Left lobe of liver (tissue), 2 donors: ENCODE measurements around the gene PTK7. TPM values are rescaled to one million over a fixed set of nuclear protein-coding genes. Genes with fewer than 3 reads are reported as not detected.
"Not testable (repeated sequence)": the region's sequence is repeated elsewhere in the genome, so short reads cannot be mapped to it uniquely, and the experiment has no call there.

ENCODE experiments used
- ATAC-seq: fragments of 200-7000 bp; cut with Tn5 transposase; one replicate; pipeline ENCODE4 v1.9.1; 2020; ENCODE audit warnings: mild to moderate bottlenecking, moderate library complexity
- DNase-seq: peaks from one replicate; pipeline ENCODE4 v3.0.0-alpha.2; 2020; ENCODE audit warnings: low spot score
- total RNA-seq: library from RNA; stranded (reverse); gene quantifications from one replicate; pipeline ENCODE4 v1.2.1, GENCODE V29; 2021
- donor health status: DM: no; HTN: no; CAD: no; lungs with moderate emphysema.
- donor health status: DM: no; HTN: yes; CAD: no.

Gene PTK7
- 1.3 TPM for total RNA-seq

DNA sequence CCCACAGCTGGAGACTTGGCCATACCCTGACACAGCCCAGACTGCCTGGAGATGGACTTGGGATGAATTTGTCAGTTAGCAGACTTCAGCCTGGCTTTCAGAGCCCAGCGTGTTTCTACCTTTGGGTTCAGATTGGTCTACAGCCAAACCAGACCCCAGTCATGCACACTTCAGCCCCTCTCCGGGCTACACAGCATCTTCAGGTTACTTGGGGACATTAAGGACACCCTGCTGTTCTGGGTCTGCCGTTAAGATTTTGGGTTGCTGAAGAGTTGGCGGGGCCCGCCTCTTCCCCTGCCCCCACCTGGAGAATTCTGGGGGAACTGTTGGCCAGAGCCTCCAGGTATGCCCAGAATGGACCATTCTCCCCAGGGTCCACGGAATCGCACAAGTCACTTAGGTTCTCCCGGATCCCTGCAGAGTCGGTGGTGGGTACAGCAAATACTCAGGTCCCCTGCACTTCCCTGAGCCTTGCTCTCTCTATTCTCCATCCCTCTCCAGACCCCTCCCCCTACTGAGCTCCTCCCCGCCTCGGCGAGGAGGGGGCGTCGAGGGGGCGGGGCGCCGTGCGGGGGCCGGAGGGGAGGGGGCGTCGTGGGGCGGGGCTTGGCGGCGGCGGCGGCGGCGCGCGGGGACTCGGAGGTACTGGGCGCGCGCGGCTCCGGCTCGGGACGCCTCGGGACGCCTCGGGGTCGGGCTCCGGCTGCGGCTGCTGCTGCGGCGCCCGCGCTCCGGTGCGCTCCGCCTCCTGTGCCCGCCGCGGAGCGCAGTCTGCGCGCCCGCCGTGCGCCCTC, at the start of gene PTK7:
TSS of gene PTK7 (plus strand) at position 645 of the 794 bp plus-strand sequence. CDS start 175 bp downstream, outside the sequence.
- ATAC-seq (peak; percentile 17), DNase-seq (no peak)

DNA sequence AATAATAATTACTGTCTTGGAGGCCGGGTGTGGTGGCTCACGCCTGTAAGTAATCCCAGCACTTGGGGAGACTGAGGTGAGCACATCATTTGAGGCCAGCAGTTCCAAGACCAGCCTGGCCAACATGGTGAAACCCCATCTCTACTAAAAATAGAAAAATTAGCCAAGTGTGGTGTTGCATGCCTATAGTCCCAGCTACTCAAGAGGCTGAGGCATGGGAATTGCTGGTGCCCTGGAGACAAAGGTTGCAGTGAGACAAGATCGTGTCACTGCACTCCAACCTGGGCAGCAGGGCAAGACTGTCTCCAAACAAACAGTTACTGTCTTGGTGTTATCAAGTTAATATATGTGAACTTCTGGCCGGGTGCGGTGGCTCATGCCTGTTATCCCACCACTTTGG, 49.7 kb upstream of the PTK7 start:
- ATAC-seq = no peak
- no peak for DNase-seq

DNA sequence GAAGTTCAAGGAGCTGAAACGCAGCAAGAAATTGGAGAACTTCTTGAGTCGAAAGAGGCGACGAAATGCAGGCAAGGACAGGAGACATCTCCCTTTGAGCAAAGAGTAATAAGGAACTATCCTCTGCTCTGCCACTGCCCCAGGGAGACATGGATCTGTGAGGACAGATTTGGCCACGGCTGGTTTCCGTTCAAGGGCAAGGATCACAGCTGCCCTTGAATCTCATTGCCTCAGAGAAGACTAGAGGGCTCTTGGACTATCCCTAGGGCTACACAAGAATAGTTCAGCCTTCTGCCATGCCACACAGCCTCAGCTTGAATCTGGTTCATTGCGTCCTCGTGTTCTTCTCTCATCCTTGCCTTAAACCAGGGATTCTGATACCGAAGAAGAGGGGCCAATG, 47.0 kb upstream of the PTK7 start:
- DNase-seq (no peak), ATAC-seq (no peak)

DNA sequence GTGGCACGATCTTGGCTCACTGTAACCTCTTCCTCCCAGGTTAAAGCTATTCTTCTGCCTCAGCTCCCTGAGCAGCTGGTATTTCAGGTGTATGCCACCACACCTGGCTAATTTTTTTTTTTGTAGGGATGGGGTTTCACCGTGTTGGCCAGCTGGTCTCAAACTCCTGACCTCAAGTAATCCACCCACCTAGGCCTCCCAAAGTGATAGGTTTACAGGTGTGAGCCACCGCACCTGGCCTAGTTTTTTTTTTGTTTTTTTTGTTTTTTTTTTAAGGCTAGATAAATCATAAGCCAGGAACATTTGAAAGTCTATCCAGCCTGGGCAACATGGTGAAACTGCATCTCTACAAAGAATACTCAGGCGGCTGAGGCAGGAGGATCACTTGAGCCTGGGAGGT, 43.8 kb upstream of the PTK7 start:
- no peak for ATAC-seq

DNA sequence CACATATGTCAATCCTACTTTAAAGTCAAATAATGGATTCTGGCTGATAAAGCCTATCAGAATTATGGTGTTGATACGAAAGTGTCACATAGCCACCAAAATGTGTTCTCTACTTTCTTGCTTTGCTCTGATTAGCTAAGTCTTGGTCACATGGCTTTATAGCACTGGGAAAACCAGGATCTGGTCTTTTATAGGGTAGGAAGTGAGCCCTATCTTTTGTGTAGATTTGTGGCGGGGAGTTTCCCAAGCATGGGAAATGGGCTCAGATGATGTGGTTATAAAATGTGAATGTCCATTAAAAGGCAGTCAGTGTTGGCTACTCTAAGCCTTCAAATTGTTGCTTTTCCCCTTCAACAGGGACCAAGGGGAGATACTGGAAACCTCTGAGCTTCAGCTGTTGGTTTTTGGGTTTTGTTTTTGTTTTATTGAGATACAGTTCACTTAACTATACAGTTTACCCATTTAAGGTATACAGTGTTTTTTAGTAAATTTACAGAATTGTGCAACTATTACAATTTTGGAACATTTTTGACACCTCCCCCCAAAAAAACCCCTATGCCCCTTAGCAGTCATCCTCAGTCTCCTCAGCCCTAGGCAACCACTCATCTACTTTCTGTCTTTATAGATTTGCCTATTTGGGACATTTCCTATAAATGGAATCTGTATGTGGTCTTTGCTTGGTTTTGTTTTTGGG, 42.5 kb upstream of the PTK7 start:
- ATAC-seq (no peak), DNase-seq (no peak)

More for the DNA sequence above, 43.8 kb upstream of the PTK7 start:
- DNase-seq = no peak

DNA sequence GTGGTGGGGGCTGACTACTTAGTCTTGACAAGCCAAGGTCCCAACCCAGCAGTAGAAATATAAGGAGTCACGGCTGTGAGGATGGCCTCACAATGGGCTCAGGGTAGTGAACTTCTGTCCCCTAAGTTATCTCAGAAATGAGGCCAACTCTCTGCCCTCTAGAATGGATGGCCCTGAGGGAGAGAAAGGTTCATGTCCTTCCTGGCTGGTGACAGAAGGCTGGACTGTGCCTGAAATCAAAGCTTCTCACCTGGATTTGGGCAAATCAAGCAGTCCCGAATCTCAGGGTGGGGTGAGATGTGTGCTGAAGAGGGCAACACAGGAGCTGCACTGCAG, 42.0 kb upstream of the PTK7 start:
- no peak for DNase-seq
- no peak for ATAC-seq

DNA sequence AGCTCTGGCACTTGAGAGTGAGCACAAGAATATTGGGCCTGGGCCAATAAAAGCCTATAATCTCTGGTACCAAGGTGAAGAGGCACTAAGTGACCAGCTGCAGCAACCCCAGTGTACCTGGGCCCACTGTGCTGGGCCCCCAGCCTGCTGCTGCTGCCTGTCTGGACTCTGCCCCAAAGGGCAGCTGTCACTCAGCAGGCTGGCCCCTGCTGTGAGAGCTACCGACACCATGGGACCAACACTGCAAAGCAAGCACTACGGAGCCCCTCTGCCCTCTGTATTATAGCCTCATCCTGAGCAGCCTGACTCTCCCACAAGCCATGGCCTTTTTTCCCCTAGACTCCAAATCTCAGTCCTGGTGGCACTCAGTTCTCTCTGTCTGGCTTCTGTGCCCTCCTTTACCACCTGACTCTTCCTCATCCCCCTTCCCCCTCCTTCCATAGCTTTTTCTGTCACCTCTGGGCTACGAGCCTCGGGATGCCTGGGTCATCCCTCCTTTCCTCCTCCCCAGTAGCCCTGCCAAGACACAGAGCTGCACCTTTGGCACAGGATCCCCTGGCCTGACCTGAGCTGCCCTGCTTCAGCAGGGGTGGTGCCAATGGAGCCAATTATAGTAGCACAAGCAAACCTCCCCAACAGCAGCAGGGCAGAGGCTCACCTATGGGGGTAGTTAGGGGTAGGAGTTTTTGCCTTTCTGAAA, 40.5 kb upstream of the PTK7 start:
- ATAC-seq = peak; percentile 92
- DNase-seq = peak; percentile 72

DNA sequence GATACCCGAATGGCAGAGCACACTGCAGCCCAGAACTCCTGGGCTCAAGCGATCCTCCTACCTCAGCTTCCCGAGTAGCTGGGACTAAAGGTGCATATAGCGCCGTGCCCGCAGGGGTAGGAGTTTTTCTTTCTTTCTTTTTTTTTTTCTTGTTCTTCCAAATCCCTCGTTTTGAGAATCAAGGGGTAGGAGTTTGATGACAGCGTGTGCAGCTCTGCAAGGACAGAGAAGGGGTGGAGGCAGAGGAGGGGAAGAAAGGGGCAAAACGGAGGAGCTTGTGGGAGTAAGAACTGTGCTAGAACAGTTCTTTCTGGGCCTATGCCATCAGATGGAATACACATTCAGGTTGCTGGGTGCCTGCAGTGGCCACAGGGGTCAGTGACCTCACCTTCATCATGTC, 39.4 kb upstream of the PTK7 start:
- ATAC-seq = no peak
- DNase-seq = no peak

DNA sequence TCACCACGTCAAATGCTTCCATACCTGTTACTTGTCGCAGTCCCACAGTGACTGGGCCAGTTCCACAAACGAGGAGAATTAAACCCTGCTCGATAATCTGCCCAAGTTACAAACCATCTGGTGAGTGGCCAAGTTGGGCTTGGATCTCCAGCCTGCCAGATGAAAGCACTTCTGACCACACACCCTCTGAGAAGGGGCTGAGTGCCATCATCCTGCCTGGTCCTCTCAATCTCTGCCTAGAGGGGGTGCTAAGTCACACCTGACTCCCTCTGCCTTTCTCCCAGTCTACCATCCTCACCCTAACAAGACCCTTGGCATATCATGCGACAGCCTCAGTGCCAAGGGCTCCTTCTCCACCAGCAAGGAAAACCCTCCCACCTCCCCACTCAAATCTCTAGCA, 38.9 kb upstream of the PTK7 start:
- DNase-seq (no peak), ATAC-seq (no peak)

DNA sequence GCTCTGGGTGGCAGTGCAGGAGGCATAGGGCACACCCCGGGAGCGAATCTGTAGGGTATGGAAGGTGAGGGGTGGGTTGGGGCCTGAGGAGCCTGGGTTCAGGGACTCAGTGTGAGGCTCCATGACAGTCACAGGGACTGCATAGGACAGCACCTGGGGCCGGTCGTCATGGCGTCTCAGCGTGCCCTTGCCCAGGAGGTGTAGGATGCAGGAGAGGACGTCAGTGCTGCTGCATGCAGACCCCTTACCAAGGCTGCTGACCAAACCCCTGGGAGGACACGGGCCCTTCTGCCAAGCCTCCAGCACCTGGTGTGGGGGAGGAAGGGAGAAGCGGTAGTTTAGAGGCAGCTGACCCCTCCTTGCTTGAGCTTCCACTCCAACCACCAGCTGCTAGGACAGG, 38.4 kb upstream of the PTK7 start:
- ATAC-seq (no peak), DNase-seq (no peak)

DNA sequence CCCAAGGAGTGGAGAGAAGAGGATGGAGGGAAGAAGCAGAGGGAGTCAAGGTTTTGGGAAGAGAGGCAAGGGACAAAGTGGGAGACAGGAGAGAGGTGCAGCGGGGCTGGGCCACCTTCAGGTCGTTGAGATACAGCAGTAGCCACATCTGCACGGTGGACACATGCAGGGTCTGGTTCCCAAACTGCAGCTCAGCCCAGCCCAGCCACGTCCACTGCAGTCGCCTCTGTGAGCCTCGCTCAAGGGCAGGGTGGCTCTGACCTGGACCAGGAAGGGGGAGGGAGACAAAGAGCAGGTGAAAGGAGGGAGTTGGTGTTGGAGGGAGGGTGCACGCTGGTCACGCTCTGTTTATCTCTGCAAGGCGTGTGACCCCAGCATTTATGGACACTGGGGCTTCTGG, 37.4 kb upstream of the PTK7 start:
- ATAC-seq = no peak
- DNase-seq = no peak

DNA sequence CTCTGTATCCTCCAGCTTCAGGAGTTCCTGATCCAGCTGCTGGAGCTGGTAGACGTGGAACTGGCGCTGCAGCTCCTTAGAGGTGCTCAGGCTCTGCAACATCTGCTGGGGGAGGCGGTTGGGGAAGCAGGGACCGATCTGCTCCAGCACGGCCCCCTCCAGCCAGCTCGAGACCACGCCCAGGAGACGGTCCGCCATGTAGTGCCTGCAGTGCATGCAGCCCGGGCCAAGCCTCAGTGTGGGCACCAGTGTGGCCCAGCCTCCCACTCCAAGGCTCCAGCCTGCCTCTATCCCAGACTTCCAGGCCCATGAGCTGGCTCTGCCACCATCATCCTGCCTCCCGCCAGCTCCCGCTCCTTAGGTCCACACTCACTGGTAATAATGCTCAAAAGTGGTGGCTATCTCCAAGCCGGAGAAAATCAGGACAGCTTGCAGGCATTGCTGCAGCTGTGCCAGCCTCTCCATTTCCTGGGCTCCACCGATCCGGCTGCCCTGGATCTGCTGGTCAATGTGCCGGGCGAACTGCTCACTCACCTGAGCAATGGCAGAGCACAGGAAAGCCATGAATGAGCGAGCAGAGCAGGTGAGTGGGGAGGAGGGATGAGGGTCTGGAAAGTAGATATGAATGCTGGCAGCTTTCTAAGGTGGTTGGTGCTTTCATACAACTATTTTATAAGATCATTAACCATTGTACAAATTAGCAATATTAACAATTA, 35.4 kb upstream of the PTK7 start:
- ATAC-seq (no peak), DNase-seq (no peak)

DNA sequence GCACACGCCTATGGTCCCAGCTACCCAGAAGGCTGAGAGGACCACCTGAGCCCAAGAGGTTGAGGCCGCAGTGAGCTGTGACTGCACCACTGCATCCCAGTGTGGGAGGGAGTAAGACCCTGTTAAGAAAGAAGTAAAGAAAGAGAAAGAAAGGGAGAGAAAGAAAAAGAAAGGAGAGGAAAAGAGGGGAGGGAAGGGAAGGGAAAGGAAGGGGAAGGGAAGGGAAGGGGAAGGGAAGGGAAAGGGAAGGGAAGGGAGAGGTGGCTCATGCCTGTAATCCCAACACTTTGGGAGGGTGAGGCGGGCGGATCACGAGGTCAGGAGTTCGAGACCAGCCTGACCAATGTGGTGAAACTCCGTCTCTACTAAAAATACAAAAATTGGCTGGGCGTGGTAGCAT, 34.6 kb upstream of the PTK7 start:
- ATAC-seq, DNase-seq: not testable (repeated sequence)

DNA sequence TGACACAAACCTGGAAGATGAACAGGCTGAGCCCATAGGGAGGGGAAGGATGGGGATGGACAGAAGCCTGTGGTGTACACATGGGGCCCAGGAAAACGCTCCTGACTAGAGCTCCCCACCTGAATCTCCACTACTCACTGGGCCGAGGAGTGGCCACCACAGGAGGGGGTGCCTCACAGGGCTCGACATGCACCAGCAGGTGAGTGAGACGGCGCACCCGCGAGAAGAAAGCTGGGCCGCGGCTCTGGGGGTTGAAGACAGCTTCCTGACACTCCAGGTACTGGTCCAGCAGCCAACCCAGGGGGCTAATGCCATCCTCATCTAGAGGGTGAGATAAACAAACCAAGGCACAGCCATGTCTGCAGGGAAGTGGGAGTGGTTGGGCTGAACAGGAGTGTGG, 32.8 kb upstream of the PTK7 start:
- DNase-seq (no peak), ATAC-seq (no peak)

DNA sequence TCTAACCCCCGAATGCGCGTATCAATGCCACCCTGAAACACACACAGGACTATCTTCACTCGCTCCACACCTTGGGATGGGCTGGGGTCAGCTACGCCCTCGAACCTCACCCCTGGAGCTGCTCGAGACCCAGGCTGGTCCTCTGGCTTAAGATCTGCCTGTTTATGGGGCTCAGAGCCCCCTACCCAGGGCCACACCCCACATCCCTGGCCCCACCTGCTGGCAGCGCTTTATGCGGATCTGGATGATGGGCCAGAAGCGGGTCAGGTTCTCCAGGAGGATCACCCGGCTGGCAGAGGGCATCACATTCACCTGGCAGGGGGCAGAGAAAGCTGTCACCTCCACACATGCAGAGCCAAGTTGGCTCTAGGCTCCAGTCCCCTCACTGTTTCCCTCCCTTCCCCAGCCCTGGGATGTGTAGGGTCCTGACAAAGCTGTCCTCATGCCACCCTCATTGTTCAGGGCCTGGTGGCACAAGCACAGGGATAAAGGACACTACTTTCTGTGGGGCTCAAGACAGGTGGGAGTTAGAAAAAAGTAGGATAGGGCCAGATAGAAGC, 30.7 kb upstream of the PTK7 start:
- no peak for ATAC-seq
- DNase-seq = no peak

DNA sequence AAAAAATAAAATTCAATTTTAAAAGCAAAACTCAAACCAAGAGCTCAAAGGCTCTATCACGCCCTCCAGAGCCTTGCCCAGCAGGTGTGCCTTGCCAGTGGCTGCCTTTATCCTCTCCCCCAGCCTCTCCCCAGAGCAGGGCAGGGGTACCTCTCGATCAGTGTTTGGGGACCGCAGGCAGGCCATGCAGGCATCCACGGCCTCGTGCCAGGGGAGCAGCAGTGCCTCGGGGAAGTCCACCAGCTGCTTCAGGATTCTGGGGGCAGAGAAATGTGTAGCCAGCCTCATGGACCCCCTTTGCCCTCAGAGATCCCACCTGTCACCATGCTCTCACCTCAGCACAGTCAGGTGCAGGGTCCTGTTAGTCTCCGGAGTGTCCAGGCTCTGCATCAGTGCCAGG, 28.1 kb upstream of the PTK7 start:
- ATAC-seq = no peak
- no peak for DNase-seq

DNA sequence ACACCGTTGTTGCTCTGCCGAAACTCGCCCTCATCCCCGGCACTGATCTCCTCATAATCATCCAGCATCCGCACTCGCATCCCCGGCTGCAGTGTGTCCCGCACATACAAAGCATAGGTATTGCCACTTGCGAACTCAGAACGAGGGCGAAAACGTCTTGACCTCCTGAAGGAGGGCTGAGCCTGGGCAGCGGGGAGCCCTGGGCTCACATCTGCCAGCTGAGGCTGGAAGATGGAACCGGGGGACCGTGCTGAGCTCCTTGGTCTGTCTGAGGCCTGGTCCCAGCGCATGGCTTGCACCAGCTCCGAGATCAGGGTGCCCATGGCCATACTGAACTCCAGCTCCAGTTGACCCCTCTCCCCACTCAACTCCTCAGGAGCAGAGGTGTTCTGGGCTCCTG, 25.1 kb upstream of the PTK7 start:
- no peak for DNase-seq
- no peak for ATAC-seq

DNA sequence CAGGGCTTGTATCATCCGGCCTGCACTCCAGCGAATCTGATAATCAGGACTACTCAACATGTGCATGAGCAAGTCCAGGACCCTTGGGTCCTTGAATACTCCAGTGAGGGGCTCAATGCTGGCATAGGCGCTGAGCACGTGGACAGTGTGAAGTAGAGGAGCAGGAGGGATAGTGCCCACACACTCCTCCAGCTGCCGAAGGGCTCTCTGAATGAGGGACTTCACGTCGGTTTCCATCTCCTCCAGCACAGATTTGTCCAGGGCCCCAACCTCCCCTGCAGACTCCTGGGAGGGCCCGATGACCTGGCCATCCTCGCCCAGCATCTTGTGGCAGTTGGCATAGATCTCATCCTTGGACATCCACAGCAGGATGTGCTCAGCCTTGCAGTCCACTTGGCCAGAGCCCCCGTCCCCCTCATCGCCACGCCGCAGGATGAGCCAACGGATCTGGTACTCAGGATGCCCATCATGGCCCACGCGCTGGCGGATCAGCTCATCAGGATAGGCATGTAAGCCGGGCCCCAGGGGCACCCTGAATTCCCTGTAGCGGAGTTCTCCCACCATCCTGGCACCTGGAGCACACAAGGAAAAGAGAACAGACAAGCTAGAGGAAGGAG, 23.8 kb upstream of the PTK7 start:
- DNase-seq (no peak), ATAC-seq (no peak)

DNA sequence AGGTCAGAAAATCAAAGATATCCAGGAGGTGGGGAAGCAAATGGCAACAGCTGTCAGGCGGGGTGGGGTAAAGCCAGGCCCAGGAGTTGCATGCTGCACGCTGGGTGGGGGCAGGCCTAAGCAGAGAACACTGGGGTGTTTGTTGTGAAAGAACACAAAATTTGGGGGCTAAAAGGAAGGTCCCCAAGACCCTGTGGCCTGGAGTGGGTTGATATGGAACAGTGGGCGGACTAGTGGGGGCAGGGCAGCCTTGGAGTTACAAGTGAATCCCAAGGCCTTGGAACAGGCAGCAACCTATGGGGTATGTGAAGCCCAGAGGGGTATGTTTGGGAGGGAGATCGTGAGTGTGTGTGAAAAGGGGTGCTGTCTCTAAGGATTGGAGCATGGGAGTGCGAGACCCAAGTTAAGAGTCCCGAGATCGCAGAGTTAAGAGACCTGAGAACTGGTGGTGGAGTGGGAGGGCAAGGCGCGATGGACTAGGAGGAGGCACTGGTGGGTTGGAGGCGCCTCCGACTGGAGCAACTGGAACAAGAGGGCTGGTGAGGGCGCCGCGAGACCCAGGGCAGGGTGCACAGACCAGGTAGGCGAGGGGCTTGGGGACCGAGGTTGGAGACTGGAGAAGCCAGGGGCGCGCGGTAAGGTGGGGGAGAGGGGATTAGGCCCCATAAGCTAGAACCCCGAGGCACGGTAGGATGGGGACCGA, 23.1 kb upstream of the PTK7 start:
- ATAC-seq = peak; percentile 39
- no peak for DNase-seq
